Small intestine (tissue), 7 donors: ENCODE data around the gene PIK3AP1. TPM values are rescaled to one million over a fixed set of nuclear protein-coding genes. Genes with fewer than 3 reads are reported as not detected.
"Not testable (repeated sequence)": the region's sequence is repeated elsewhere in the genome, so short reads cannot be mapped to it uniquely, and the experiment has no call there.

Experiments used
- DNase-seq, 2 donors: peaks; one replicate each; pipeline versions ENCODE4 v3.0.0 to v3.0.0-alpha.2; 2013
- FAIRE-seq: peaks from 2 replicates; lab custom pipeline; 2012; peaks lifted over from hg19 to GRCh38; lab: Jason Lieb, UNC
- H3K27ac ChIP-seq, 3 donors: one replicate each; pipeline ENCODE4 v1.5.1; 2013; ENCODE audit warnings: low read length in 2 of 3, mild to moderate bottlenecking in 2 of 3, control low read depth in 1 of 3, inconsistent platforms in 1 of 3, low read depth in 1 of 3, moderate library complexity in 1 of 3
- H3K27me3 ChIP-seq, 3 donors: one replicate each; pipeline ENCODE4 v1.6.1; 2013; ENCODE audit warnings: low read length in 3 of 3, inconsistent platforms in 1 of 3; ENCODE audit not compliant: control insufficient read depth in 3 of 3, insufficient read depth in 3 of 3
- H3K36me3 ChIP-seq, 3 donors: one replicate each; pipeline ENCODE4 v1.6.1; 2013; ENCODE audit warnings: low read length in 3 of 3, inconsistent platforms in 1 of 3, low read depth in 1 of 3, mild to moderate bottlenecking in 1 of 3, moderate library complexity in 1 of 3; ENCODE audit not compliant: control insufficient read depth in 3 of 3, insufficient read depth in 2 of 3
- H3K4me1 ChIP-seq, 3 donors: one replicate each; pipeline ENCODE4 v1.6.1; 2013; ENCODE audit warnings: low read length in 2 of 3, inconsistent platforms in 1 of 3, low read depth in 1 of 3, mild to moderate bottlenecking in 1 of 3, moderate library complexity in 1 of 3; ENCODE audit not compliant: control insufficient read depth in 3 of 3, insufficient read depth in 2 of 3
- H3K4me3 ChIP-seq, 3 donors: one replicate each; pipeline ENCODE4 v1.5.1; 2013; ENCODE audit warnings: low read length in 3 of 3, control low read depth in 1 of 3, inconsistent platforms in 1 of 3, low read depth in 1 of 3, mild to moderate bottlenecking in 1 of 3, moderate library complexity in 1 of 3
- H3K9me3 ChIP-seq, 2 donors: one replicate each; pipeline ENCODE4 v1.6.1; 2013; ENCODE audit warnings: low read depth in 1 of 2, low read length in 1 of 2; ENCODE audit not compliant: control insufficient read depth in 2 of 2, insufficient read depth in 1 of 2
- WGBS, 3 donors: extraction: QIAGEN DNeasy Blood & Tissue Kit; methylation state at CpG; one replicate each; pipeline ENCODE4 v1.1.7; 2013; 5-methylcytosine and 5-hydroxymethylcytosine counted together
- polyA plus RNA-seq, 4 donors: library from polyadenylated mRNA; stranded (reverse) in 3 of 4; unstranded in 1 of 4; fragments of 200-250 nt in 3 of 4; fragments of 120-200 nt in 1 of 4; gene quantifications; one replicate each; pipeline versions ENCODE4 v1.2.1 to v1.2.3, GENCODE V29; 2013
- donor health status: healthy with polysubstance abuse.
- donor health status: control.
- donor health status: control.
- donor health status: Bipolar disorder and iron deficiency.
- donor health status: healthy.

Gene PIK3AP1
- polyA plus RNA-seq, 4 donors, result 5.6 to 9.2 (median 6.6) TPM

GRCh38 chr10:96578022-96578421 lies 142.3 kb downstream of the PIK3AP1 start:
- peak; percentile 67 to 71 for DNase-seq
- Histone ChIP-seq H3K4me3 (no peak overlapping the region), H3K27ac (peak overlapping the region; percentile 73 to 80 (median 78)), H3K9me3 (no peaks in the 10 kb centered on the region), H3K27me3 (no peaks in the 10 kb centered on the region), H3K36me3 (peaks cover 0 to 12% (median 0%) of the 10 kb centered on the region in 3 donors), H3K4me1 (peaks cover 7 to 47% (median 7%) of the 10 kb centered on the region in 3 donors)
- WGBS, 3 donors, result 15 to 59% (median 28%) methylated on average over 4 of the region's 4 CpGs
- FAIRE-seq, result peak; percentile 90

- no peaks in the 10 kb centered on the region for H3K27me3 ChIP-seq
- H3K4me1 ChIP-seq, result peaks cover 6 to 44% (median 7%) of the 10 kb centered on the region in 3 donors
- DNase-seq (peak; percentile 48 to 87), FAIRE-seq (peak; percentile 91)
- no peak overlapping the region for H3K4me3 ChIP-seq
- peak overlapping the region in 2 of 3 donors; percentile 48 to 80 for H3K27ac ChIP-seq
- no peaks in the 10 kb centered on the region for H3K9me3 ChIP-seq
- H3K36me3 ChIP-seq, result peaks cover 0 to 16% (median 0%) of the 10 kb centered on the region in 3 donors
- 21 to 58% (median 52%) methylated on average over 1 of the region's 1 CpG for WGBS, 3 donors
These were observed 143.2 kb downstream of the PIK3AP1 start for GRCh38 chr10:96577069-96577468.

- Histone ChIP-seq H3K9me3 (no peaks in the 10 kb centered on the region), H3K27ac (peak overlapping the region in 2 of 3 donors; percentile 41 to 80), H3K36me3 (peaks cover 0 to 16% (median 0%) of the 10 kb centered on the region in 3 donors), H3K27me3 (no peaks in the 10 kb centered on the region), H3K4me3 (no peak overlapping the region), H3K4me1 (peaks cover 5 to 39% (median 7%) of the 10 kb centered on the region in 3 donors)
- DNase-seq (no peak), FAIRE-seq (no peak)
- 16 to 35% (median 33%) methylated on average over 1 of the region's 1 CpG for WGBS, 3 donors
These were observed 143.9 kb downstream of the PIK3AP1 start for GRCh38 chr10:96576277-96576980.

- not testable (repeated sequence) for DNase-seq, FAIRE-seq, H3K4me3 ChIP-seq, H3K27ac ChIP-seq, H3K9me3 ChIP-seq, H3K27me3 ChIP-seq
- Histone ChIP-seq H3K4me1 (peaks cover 3 to 32% (median 10%) of the 10 kb centered on the region in 3 donors), H3K36me3 (peaks cover 0 to 17% (median 0%) of the 10 kb centered on the region in 3 donors)
- 90 to 93% (median 93%) methylated on average over 2 of the region's 2 CpGs for WGBS, 3 donors
These were observed 145.8 kb downstream of the PIK3AP1 start for GRCh38 chr10:96574564-96574963.

DNA sequence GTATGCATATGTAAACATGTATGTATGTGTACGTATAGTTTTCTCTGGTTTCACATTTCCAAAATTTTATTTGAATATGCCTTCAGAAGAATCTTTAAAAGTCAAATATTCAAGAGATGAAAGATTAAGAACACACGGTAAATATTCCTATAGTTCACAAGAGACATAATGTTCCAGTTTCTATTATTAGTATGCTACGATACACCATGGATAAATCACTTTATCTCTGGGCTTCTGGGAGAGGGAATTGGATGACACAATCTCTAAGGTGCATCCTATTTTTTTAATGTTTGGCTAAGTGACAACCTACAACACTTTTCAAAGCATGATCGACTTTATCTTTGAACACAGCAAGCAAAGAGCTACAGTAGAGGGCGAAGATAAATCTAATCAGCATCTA lies 147.3 kb downstream of the PIK3AP1 start:
- Histone ChIP-seq H3K4me3 (no peak overlapping the region), H3K9me3 (no peaks in the 10 kb centered on the region), H3K27me3 (no peaks in the 10 kb centered on the region), H3K4me1 (peaks cover 3 to 23% (median 13%) of the 10 kb centered on the region in 3 donors), H3K36me3 (peaks cover 0 to 19% (median 0%) of the 10 kb centered on the region in 3 donors), H3K27ac (no peak overlapping the region)
- FAIRE-seq, result no peak
- WGBS, 3 donors, result 83 to 90% (median 84%) methylated on average over 5 of the region's 5 CpGs
- DNase-seq, result no peak

DNA sequence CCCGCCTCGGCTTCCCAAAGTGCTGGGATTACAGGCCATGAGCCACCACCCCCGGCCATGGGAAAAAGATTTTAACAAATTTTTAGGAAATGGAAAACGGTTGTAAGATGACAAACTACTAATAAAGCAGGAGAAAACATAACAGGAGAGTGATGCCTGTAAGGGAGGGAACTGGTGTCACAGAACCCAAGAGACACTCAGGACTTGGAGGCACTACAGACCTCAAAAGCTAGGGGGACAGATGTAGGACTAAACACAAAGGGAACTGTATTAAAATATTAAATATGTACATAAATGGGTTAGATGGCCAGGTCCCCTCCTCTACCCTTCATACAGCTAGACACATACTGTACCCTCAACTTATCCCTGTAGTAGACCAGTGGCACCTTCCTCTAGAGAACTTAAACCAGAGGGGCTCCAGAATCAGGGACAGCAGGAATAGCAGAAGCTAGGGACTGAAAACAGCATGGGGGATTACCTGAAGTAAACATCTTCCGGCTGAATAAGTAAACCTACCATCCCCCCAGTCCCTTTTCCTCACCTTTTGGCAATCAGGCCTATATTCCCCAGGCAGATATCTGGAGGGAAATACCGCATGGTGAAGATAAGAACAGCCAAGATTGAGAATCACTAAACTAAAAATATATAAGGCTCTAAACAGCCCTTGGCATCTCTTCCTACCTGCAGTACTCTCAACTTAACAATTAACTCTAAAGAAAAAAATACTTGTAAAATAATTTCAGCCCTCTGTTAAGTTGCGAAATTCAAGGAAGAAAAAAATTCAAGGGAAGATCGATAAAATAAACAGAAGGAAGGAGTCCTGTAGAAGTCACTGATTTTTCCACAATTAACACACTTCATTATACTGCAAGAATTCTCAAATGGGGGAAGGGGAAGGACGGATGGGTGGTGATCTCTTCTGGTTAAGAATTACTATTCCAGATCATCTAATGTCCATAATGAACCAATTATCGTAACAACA lies 149.0 kb downstream of the PIK3AP1 start:
- no peak for FAIRE-seq
- 49 to 73% (median 57%) methylated on average over 10 of the region's 10 CpGs for WGBS, 3 donors

DNA sequence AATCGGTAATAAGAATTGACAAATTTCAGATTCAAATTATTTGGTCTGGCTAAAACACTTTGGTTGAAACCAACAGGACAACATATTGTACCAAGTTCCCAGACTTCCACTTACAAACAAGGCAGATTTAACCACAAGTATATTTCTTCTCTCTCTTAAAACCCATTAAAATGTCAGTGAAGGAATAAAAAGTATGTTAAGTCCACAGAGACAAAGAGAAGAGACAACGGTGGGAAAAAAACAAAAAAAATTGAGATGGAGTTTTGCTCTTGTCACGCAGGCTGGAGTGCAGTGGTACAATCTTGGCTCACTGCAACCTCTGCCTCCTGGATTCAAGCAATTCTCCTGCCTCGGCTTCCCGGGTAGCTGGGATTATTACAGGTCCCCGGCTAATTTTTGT lies 149.8 kb downstream of the PIK3AP1 start:
- Histone ChIP-seq H3K36me3 (peaks cover 0 to 21% (median 0%) of the 10 kb centered on the region in 3 donors), H3K4me1 (peaks cover 2 to 8% (median 6%) of the 10 kb centered on the region in 3 donors), H3K27ac (no peak overlapping the region), H3K27me3 (no peaks in the 10 kb centered on the region), H3K4me3 (no peak overlapping the region), H3K9me3 (no peaks in the 10 kb centered on the region)
- DNase-seq (no peak), FAIRE-seq (no peak)
- WGBS, 3 donors, result 80 to 92% (median 81%) methylated on average over 6 of the region's 6 CpGs

More for the DNA sequence above, 149.0 kb downstream of the PIK3AP1 start:
- no peak for DNase-seq
- H3K36me3 ChIP-seq, result peaks cover 0 to 22% (median 0%) of the 10 kb centered on the region in 3 donors
- H3K27me3 ChIP-seq, result no peaks in the 10 kb centered on the region
- no peaks in the 10 kb centered on the region for H3K9me3 ChIP-seq
- H3K4me1 ChIP-seq, result peaks cover 3 to 9% (median 8%) of the 10 kb centered on the region in 3 donors
- no peak overlapping the region for H3K27ac ChIP-seq
- no peak overlapping the region for H3K4me3 ChIP-seq

GRCh38 chr10:96568402-96568801 lies 151.9 kb downstream of the PIK3AP1 start:
- Histone ChIP-seq H3K9me3 (no peaks in the 10 kb centered on the region), H3K27me3 (no peaks in the 10 kb centered on the region), H3K27ac (no peak overlapping the region), H3K4me1 (peaks cover 2 to 8% (median 6%) of the 10 kb centered on the region in 3 donors), H3K4me3 (no peak overlapping the region), H3K36me3 (peaks cover 0 to 23% (median 2%) of the 10 kb centered on the region in 3 donors)
- no peak for FAIRE-seq
- DNase-seq, result no peak
- 42 to 60% (median 52%) methylated on average over 1 of the region's 1 CpG for WGBS, 3 donors
